T-helper 2 cell (primary cell): ENCODE results near the gene B3GNT8.
A peak's percentile ranks its signal among the peaks of the same experiment; 100 is the strongest.
"Not testable (repeated sequence)": the region's sequence is repeated elsewhere in the genome, so short reads cannot be mapped to it uniquely, and the experiment has no call there.

Experiments used
- DNase-seq, 5 experiments: peaks; one replicate each; pipeline versions ENCODE4 v3.0.0 to v3.0.0-alpha.2; 2012 to 2022

B3GNT8 gene

DNA sequence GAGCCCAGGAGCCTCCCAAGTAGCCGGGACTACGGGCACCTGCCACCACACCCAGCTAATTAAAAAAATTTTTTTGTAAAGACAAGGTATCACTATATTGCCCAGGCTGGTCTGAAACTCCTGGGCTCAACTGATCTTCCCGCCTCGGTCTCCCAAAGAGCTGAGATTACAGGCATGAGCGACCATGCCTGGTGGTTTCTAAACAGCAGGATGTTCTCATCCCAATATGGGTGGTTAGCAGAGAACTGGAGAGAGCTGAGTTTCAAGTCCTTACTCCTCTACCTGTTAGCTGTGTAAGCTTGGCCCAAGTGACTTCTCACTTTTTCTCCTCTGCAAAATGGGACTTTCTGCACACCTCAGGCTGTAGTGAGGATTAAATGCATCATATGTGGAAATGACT, 42.8 kb downstream of the B3GNT8 start:
- DNase-seq: no peak

DNA sequence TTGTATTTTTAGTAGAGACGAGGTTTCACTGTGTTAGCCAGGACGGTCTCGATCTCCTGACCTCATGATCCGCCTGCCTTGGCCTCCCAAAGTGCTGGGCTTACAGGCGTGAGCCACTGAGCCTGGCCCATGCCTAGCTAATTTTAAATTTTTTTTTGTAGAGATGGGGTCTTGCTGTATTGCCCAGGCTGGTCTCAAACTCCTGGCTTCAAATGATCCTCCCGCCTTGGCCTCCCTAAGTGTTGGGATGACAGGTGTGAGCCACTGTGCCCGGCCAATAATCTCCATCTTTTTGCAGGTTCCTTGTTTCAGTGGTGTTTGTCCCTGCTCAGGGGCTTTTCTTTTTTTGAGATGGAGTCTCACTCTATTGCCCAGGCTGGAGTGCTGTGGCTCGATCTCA, 45.6 kb downstream of the B3GNT8 start:
- DNase-seq: not testable (repeated sequence)

DNA sequence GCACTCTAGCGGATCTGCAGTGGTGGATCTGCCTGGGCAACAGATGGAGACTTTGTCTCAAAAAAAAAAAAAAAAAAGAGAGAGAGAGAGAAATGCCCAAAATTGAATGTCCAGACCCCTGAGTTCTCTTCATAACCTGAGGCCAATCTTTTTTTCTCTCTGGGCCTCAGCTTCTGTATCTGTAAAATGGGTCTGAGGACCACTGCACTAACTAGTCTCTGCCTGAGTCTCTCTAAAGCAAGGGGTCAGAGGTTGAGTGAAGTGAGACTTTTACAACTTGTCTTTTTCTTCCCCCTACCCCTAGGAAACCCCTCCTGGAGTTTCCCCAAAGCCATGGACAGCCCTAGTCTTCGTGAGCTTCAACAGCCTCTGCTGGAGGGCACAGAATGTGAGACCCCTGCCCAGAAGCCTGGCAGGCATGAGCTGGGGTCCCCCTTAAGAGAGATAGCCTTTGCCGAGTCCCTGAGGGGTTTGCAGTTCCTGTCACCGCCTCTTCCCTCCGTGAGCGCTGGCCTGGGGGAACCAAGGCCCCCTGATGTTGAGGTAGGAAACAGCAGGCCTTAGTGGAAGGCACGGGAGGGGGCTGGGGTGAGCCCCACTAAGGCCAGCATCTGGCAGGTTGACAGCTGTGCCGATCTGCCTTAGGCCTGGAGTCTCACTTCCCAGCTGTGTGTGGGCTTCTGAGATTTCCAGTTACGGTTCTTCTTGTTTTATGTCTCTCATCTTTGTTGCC, 49.0 kb downstream of the B3GNT8 start:
- no peak for DNase-seq

DNA sequence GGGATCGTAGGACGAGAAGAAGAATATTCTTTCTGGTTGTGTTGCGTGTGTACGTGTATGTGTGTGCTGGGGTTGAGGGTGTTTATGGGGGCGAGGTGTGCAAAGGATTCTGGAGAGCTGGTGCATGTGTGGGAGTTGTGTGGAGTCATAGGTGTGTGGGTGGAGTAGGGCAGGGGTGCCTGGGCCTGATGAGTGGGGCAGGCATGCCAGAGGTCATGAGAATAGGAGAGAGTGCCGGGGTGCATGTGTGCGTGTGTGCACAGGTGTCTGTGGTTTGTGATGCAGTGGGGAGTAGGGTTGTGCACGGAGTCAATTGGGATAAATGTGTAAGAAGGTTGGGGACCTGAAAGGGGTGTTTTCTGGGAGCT, 50.2 kb downstream of the B3GNT8 start:
- no peak for DNase-seq

DNA sequence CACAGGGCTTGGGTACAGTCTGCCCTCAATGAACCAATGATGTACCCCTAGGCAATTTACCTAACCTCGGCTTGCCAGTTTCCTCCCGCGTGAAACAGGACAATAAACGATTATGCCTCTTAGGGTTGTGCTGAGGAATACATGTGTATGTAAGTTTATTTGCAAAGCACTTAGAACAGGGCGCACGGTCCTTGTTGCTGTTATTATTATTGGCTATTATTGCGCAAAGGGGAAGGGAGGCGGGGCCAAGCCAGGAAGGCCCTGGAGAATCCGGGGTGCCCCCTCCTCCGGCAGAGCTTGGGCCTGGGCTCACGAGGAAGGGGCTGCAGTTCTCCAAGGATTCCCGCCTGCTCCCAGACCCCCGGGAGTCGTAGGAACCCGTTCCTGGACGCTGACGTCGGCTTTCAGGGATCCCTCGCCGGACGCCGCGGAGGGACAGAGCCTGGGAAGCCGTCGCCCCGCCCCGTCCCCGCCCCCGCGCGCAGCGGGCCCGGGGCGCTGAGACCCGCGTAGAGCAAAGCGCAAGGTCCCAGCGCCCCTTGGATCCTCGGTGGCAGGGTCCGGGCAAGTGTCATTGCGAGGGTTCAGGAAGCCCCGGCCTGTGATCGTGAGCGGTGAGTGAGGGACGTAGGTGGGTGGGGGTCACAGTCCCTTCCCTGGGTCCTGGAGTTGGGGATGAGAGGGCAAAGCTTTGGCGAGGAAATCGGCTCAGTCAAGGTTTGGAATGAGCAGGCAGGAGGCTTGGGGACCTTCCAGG, 50.8 kb downstream of the B3GNT8 start, which contains the start of gene TMEM91:
TMEM91 (plus strand) TSS at position 293 of the 757 bp plus-strand sequence. CDS start 1,777 bp downstream, outside the sequence.
- peak in 1 of 5 experiments; percentile 37 for DNase-seq
